HG02973 (cell line): ENCODE measurements around the gene OR5F1.

Source experiments
- ATAC-seq: cut with Tn5 transposase; IDR thresholded peaks from one replicate; pipeline ENCODE4 v1.9.1; 2021; ENCODE audit warnings: moderate library complexity; ENCODE audit not compliant: unreplicated experiment

The OR5F1 gene

DNA sequence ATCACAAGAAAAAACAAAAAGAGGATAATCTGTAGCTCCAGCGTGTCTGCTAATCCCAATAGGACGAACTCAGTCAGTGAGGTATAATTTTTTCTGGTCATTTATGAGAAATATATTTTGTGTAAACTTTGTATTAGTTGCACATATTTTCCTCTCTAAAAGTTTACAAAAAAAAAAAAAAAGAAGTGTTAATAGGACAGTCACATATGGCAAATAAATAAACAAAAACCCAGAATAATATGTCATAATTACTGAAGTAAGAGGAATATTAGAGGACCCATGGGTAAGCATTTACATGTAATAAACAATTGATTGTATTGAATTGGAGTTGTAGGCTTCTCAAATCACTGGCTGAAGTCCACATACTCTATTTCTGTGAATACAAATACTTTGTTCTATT, at the start of gene OR5F1:
Gene OR5F1, minus strand, starts transcription at position 101 of the 400 bp plus-strand sequence. Its CDS starts 0 bp downstream, at position 101.
- no peak for ATAC-seq

DNA sequence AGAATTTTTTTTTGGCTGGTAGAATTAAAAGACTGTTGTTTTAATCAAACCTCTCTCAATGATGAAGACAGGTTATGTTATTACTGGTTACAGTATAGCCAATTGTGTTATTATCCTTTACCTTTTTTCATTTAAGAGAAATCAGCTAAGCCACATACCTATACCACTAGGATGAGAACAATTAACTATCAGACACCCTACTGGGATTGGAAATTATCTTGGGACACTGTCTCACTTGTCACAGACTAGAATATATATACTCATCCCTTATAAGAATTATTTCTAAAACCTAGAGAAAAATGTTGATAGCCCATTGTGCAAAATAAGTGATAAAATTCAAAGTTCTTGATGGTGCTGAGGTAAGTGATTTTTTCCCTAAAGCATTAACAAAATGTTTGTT, 32.9 kb upstream of the OR5F1 start, which contains the start of gene OR5AS1:
Gene OR5AS1, plus strand, starts transcription at position 301 of the 400 bp plus-strand sequence. CDS start 2,765 bp downstream, outside the sequence.
- ATAC-seq = no peak

GRCh38 chr11:56013805-56014204, 19.4 kb upstream of the OR5F1 start:
- ATAC-seq = no peak

GRCh38 chr11:56010716-56011115, 16.3 kb upstream of the OR5F1 start:
- ATAC-seq = no peak

GRCh38 chr11:55970935-55971334, 23.5 kb downstream of the OR5F1 start:
- no peak for ATAC-seq

GRCh38 chr11:55969845-55970244, 24.6 kb downstream of the OR5F1 start, which contains the start of gene OR10AG1:
Gene OR10AG1, minus strand, starts transcription at chr11:55969945. Its CDS starts 38 bp downstream, at chr11:55969907.
- ATAC-seq = no peak

DNA sequence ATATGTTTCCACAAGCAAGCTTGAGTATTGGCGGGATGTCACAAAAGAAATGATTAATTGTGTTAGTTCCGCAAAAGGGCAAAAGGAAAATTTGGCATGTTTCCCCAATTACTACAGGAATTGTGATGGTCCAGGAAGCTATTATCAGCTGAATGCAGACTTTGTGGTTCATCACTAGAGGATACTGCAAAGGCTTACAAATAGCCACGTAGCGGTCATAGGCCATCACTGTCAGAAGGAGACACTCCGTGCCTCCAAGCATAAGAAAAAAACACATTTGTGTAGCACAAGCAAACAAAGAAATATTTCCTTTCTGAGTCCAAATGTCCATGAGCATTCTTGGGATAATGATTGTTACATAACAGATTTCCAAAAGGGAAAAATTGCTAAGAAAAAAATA, 26.5 kb downstream of the OR5F1 start:
- ATAC-seq = no peak

DNA sequence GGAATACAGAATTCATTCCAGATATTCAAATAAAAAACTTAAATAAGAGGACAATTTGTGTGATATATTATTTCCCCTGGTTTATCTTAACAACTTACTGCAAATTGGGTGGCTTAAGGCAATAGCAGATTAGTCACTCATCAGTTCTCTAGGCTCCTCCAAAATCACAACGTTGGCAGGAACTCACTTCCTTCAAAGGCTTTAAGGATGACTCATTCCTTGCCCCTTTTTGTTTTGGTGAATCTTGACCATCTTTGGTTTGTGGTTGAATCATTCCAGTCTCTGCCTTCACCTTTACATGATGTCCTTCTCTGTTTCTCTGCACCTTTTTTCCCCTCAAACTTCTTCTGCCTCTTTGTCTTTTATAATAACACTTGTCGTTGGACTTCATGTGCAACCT, 28.0 kb downstream of the OR5F1 start:
- no peak for ATAC-seq

- no peak for ATAC-seq
These were observed 37.9 kb downstream of the OR5F1 start for GRCh38 chr11:55956521-55956920.

GRCh38 chr11:55949330-55949729, 45.1 kb downstream of the OR5F1 start:
- ATAC-seq = no peak
